GM13976 (cell line): Measurements from ENCODE around the gene TMEM179.

Source experiments
- DNase-seq: peaks from one replicate; pipeline ENCODE4 v3.0.0; 2012; ENCODE audit warnings: low spot score
- in situ Hi-C: fragments of 300-500 bp; cut with MboI; formaldehyde crosslinking; loops from one replicate; pipeline ENCODE4 v1.12.0; 2022; ENCODE audit warnings: low sequenced_read_pairs, mixed read lengths, inconsistent platforms; ENCODE audit not compliant: unreplicated experiment
- TF ChIP-seq, protein P1 (sequence below): IDR thresholded peaks from 2 replicates; pipeline ENCODE4 v1.5.1; 2012; ENCODE audit warnings: borderline replicate concordance, mild to moderate bottlenecking; ENCODE audit not compliant: insufficient read depth; ENCODE audit errors: extremely low read depth, missing control alignments, control extremely low read depth

TMEM179 gene

DNA sequence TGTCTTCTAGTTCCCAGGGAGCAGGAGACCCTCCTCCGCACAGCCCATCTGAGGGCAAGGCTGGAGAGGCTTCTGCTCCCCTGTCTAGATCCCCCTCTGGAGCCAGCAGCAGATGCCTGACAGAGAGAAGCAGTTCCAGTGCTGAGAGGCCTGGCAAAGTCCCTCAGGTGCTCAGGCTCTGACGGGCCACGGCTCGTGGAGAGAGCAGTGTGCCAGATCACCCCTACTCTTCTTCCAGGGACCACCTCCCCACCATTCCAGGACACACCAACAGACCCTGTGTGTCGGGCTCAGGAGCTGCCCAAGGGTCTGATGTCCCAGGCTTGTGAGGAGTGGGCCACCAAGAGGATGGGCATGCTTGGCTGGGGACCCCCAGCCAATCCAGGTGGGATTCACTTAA lies 47.5 kb downstream of the TMEM179 start:
- in situ Hi-C loops: no loop called here
- DNase-seq: no peak
- TF ChIP-seq, protein P1, sequence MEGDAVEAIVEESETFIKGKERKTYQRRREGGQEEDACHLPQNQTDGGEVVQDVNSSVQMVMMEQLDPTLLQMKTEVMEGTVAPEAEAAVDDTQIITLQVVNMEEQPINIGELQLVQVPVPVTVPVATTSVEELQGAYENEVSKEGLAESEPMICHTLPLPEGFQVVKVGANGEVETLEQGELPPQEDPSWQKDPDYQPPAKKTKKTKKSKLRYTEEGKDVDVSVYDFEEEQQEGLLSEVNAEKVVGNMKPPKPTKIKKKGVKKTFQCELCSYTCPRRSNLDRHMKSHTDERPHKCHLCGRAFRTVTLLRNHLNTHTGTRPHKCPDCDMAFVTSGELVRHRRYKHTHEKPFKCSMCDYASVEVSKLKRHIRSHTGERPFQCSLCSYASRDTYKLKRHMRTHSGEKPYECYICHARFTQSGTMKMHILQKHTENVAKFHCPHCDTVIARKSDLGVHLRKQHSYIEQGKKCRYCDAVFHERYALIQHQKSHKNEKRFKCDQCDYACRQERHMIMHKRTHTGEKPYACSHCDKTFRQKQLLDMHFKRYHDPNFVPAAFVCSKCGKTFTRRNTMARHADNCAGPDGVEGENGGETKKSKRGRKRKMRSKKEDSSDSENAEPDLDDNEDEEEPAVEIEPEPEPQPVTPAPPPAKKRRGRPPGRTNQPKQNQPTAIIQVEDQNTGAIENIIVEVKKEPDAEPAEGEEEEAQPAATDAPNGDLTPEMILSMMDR: no peak

DNA sequence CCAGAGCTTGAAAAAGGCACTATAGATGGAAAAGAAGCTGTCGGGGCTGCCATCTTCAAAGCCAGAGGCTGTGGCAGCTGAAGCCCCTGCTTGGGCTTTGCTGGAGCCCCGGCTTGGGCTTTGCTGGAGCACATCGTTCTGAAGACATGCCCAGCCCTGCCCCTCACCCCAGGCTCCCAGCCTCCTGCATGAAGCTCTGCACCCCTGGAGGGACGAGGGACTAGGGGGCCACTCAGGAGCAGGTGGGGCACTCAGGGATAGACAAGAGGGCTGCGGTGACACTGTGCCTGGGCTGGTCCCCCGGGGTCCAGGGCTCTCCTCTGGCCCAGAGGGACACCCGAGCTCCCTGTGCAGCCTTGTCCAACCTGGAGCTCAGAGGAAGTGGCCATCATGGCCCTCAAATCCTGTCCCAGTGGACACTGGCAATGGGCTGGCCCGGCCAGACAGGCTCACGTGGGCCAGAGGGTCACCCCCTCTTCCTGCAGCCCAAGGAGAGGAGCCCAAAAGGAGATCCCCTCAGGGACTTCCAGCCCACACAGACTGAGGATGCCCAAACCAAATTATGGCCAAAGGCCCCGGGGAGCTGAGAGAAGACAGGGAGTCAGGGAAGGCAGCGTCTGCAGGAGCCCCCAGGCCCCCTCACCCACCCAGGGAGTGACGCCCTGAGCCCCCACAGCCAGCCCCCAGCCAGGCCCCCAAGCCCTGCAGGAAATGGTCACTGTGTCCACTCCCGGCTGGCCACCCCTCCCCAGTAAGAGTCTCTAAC lies 48.1 kb downstream of the TMEM179 start:
- TF ChIP-seq, protein P1: no peak
- in situ Hi-C loops: no loop called here
- DNase-seq: no peak

DNA sequence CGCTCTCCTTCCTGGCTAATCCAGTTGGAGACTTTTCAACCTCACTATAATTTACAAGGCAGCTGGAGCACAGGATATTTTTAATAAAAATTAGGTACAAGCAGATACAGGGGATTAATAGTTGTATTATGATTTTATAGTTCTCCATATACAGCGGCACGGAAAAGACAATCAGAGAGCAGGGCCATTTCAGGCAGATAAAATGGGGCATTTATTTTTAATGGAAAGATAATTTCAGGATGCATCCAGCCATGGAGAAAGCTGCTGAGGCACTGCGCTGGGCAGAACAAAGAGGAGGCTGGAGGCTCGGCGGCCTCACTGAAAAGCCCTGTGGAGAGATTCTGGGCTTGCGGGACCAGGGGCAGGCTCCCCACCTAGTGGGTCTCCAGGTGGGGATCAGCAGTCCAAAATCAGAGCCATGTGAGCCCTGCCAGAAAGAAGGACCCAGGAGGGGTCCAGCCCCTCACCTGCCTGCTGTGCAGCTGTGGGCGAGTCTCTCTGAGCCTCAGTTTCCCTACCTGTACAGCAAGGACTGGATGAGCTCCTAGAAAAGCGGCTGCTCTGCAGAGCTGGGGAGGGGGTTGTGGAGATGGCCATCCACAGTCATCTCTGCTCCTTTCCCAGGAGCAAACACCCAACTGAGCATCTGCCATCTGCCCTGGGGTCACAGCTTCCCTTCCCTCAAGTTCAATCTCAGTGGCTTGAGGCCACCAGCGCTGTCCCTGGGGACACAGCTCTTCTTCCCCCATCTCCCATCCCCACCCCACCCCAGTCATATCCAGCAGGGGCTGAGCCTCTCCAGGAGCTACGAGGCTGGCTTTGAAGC lies 48.9 kb downstream of the TMEM179 start:
- in situ Hi-C loops: no loop called here
- no peak for DNase-seq
- TF ChIP-seq, protein P1: no peak

DNA sequence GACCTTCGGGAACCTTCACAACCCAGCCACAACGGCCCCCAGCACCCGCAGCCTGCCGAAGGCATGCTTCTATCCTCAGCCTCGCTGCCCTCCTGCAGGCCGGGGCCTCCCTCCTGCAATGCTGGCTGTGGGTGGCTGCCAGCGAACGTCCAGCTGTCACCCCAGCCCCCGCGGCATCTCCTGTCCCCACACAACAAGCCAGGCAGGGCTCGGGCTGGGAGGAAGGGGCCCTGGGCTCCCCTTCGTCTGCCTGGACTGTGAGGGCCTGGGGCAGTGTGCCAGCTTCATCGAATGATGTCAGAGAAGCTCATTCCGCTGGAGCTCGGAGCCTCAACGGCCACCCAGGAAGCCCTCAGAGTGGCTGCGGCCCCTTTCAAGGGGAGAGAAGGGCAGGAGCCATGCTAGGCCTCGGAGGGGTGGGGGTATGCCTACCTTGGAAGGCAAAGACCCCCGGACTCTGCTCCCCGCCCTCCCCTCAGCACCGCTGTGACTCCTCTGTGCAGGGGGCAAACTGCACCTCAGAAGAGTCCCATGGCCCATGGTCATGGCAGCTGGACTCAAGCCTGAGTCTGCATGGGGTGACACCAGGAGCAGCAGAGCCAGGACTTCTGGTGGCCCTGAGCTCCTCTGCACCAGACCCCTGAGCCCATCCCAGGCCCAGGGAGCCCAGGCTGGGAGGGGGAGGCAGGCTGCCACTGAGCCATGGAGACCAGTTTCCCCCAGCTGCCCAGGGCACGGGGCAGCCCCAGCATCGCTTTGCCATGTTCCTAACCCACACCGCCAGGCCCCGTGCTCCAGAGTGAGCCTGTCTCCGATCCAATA lies 49.8 kb downstream of the TMEM179 start:
- no peak for DNase-seq
- in situ Hi-C loops: no loop called here
- TF ChIP-seq, protein P1: no peak

- in situ Hi-C loops: no loop called here
- no peak for DNase-seq
- TF ChIP-seq, protein P1: no peak
These were observed 50.4 kb downstream of the TMEM179 start for GRCh38 chr14:104554088-104554607.

DNA sequence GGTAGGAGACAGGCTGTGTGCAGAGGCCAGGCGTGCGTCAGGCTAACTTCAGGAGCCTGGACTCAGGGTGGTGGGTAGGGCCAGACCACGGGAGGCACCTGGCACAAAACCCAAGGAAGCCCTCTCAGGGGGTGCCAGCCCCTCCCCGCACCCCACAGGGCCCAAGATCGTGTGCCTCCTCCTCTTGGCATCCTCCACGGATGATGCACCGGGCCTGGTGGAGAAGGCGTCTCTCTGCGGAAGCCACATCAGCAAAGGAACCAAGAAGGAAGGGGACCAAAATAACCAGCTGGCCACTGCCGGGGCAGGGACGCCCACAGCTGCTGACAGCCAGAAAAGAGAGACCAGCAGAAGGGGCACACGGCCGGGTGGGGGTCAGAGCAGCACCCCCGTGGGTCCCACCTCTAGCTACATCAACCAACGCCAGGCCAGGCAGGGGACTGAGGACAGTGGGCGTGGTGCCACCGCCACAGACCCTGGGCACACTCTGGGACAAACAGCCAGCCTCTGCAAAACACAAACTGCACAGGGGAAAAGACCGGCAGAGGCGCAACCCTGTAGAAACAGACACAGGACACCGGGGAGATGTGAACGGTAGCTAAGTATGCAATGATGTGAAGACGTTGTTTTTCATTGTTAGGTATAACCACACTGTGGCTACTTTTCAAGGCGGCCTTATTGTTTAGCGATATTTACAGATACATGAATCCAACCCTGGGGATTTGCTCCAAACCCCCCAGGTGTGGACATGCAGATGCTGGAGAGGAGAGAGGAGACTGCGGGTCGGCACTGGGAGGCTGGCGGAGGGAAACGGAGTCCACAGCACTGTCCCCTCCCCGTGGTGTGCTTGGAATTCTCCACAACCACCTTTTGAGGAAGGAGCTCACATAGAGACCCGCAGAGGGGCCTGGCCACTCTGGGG lies 51.1 kb downstream of the TMEM179 start:
- DNase-seq: no peak
- in situ Hi-C loops: no loop called here
- TF ChIP-seq, protein P1: no peak
